GM23248 (cell line): ENCODE data around the gene BTBD16. TPM values are rescaled to one million over a fixed set of nuclear protein-coding genes. Genes with fewer than 3 reads are reported as not detected.

Experiments used
- DNase-seq: peaks from one replicate; pipeline ENCODE4 v3.0.0-alpha.2; 2015
- H2AFZ ChIP-seq: fragments of 200-600 bp; sonication (generic); 2 replicates; pipeline ENCODE4 v1.6.1; 2016; ENCODE audit warnings: antibody characterized with exemption
- H3F3A ChIP-seq: fragments of 200-600 bp; sonication (generic); 2 replicates; pipeline ENCODE4 v1.6.1; 2016; ENCODE audit warnings: mild to moderate bottlenecking, antibody characterized with exemption, mixed run types; ENCODE audit not compliant: insufficient read depth
- H3K27ac ChIP-seq: fragments of 200-600 bp; sonication (generic); 2 replicates; pipeline ENCODE4 v1.5.1; 2016; ENCODE audit warnings: mild to moderate bottlenecking
- H3K27me3 ChIP-seq: fragments of 200-600 bp; sonication (generic); replicated peaks from 2 replicates; pipeline ENCODE4 v1.6.1; 2016; ENCODE audit warnings: mild to moderate bottlenecking; ENCODE audit not compliant: insufficient read depth
- H3K36me3 ChIP-seq: fragments of 200-600 bp; sonication (generic); 2 replicates; pipeline ENCODE4 v1.6.1; 2016; ENCODE audit warnings: low read depth, mild to moderate bottlenecking
- H3K4me1 ChIP-seq: fragments of 200-600 bp; sonication (generic); 2 replicates; pipeline ENCODE4 v1.6.1; 2016; ENCODE audit warnings: mild to moderate bottlenecking; ENCODE audit not compliant: insufficient read depth
- H3K4me2 ChIP-seq: fragments of 200-600 bp; sonication (generic); one replicate; pipeline ENCODE4 v1.6.1; 2016; ENCODE audit warnings: mild to moderate bottlenecking; ENCODE audit not compliant: unreplicated experiment
- H3K4me3 ChIP-seq: fragments of 200-600 bp; sonication (generic); 2 replicates; pipeline ENCODE4 v1.5.1; 2016; ENCODE audit warnings: mild to moderate bottlenecking
- H3K79me2 ChIP-seq: fragments of 200-600 bp; sonication (generic); 2 replicates; pipeline ENCODE4 v1.6.1; 2016; ENCODE audit warnings: mild to moderate bottlenecking; ENCODE audit not compliant: insufficient read depth
- H3K9ac ChIP-seq: fragments of 200-600 bp; sonication (generic); 2 replicates; pipeline ENCODE4 v1.6.1; 2016; ENCODE audit warnings: mild to moderate bottlenecking
- H3K9me2 ChIP-seq: fragments of 200-600 bp; sonication (generic); 2 replicates; pipeline ENCODE4 v1.6.1; 2016; ENCODE audit warnings: mixed run types, mild to moderate bottlenecking, moderate library complexity; ENCODE audit not compliant: insufficient read depth
- H3K9me3 ChIP-seq: fragments of 200-600 bp; sonication (generic); one replicate; pipeline ENCODE4 v1.6.1; 2017; ENCODE audit warnings: low read depth
- H4K20me1 ChIP-seq: fragments of 200-600 bp; sonication (generic); 2 replicates; pipeline ENCODE4 v1.6.0; 2016; ENCODE audit not compliant: insufficient read depth
- EZH2 ChIP-seq: fragments of 200-600 bp; sonication (generic); IDR thresholded peaks from 2 replicates; pipeline ENCODE4 v1.6.1; 2018; ENCODE audit warnings: antibody characterized with exemption, mild to moderate bottlenecking; ENCODE audit not compliant: insufficient read depth, poor library complexity, severe bottlenecking
- EZH2phosphoT487 ChIP-seq: fragments of 200-600 bp; sonication (generic); IDR thresholded peaks from 2 replicates; pipeline ENCODE4 v1.6.1; 2018; ENCODE audit warnings: antibody characterized with exemption, moderate library complexity, mild to moderate bottlenecking, low read depth; ENCODE audit not compliant: insufficient read depth
- WGBS, 2 experiments: methylation state at CpG; one replicate each; pipeline ENCODE4 v1.1.6; 2015 to 2017; ENCODE audit warnings: low lambda C conversion rate in 2 of 2, low coverage in 1 of 2; ENCODE audit errors: missing lambda C conversion rate in 2 of 2; 5-methylcytosine and 5-hydroxymethylcytosine counted together
- in situ Hi-C: fragments of 300-500 bp; cut with MboI; formaldehyde crosslinking; loops from 2 replicates; pipeline ENCODE4 v1.15.0; 2020
- polyA plus RNA-seq: library from polyadenylated mRNA; unstranded; fragments of >200 nt; fragmentation: Nextera tagmentation; extraction: Ambion mirVana; gene quantifications from 2 replicates; pipeline ENCODE4 v1.2.1, GENCODE V29; 2016
- total RNA-seq: library from RNA; depleted of rRNA; stranded (reverse); fragments of >200 nt; shearing (Covaris generic); gene quantifications from 2 replicates; pipeline ENCODE4 v1.2.3, GENCODE V29; 2014

BTBD16 gene
- total and polyA plus RNA-seq, 2 experiments from 2014 or later: not detected

DNA sequence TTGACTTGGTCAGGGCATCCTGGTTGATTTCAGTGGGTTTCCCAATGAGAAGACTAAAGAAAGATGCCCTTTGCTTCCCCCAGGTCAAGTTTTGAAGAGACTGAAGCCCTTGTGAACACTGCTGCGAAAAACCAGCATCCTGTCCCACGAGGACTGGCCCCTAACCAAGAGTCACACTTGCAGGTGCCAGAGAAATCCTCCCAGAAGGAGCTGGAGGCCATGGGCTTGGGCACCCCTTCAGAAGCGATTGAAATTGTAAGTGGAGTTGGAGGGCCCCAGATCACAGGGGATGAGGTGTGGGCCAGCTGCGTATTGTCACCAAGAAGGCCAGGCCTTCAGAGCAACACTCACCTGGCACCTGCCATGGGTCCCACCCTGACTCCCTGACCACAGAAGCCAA is 43.3 kb upstream of the BTBD16 start:
- Histone ChIP-seq H3K27me3 (no peaks in the 10 kb centered on the region), H4K20me1 (no peaks in the 10 kb centered on the region), H3F3A (no peaks in the 10 kb centered on the region), H3K4me3 (no peak overlapping the region), H3K27ac (no peak overlapping the region), H3K9ac (no peak overlapping the region), H3K4me2 (no peak overlapping the region), H3K9me3 (no peaks in the 10 kb centered on the region), H2AFZ (no peak overlapping the region), H3K4me1 (no peaks in the 10 kb centered on the region), H3K79me2 (no peaks in the 10 kb centered on the region), H3K36me3 (0 out of 2 replicates have a peak, but pooled peaks cover 3% of the 10 kb centered on the region), H3K9me2 (no peaks in the 10 kb centered on the region)
- in situ Hi-C loops: no loop called here
- no peak for TF ChIP-seq EZH2phosphoT487
- no peak for TF ChIP-seq EZH2
- WGBS, 2 experiments: 80 to 82% methylated on average over 4 of the region's 4 CpGs
- DNase-seq: no peak

GRCh38 chr10:122229666-122230065 is 41.4 kb upstream of the BTBD16 start:
- Histone ChIP-seq H3K9ac (no peak overlapping the region), H3K36me3 (no peaks in the 10 kb centered on the region), H3K4me1 (no peaks in the 10 kb centered on the region), H3K4me2 (no peak overlapping the region), H3K4me3 (no peak overlapping the region), H3K79me2 (no peaks in the 10 kb centered on the region), H3K27me3 (no peaks in the 10 kb centered on the region), H3F3A (no peaks in the 10 kb centered on the region), H2AFZ (no peak overlapping the region), H3K27ac (no peak overlapping the region), H4K20me1 (no peaks in the 10 kb centered on the region), H3K9me2 (no peaks in the 10 kb centered on the region), H3K9me3 (no peaks in the 10 kb centered on the region)
- TF ChIP-seq EZH2phosphoT487: no peak
- no peak for TF ChIP-seq EZH2
- WGBS, 2 experiments: 86 to 87% methylated on average over 2 of the region's 2 CpGs
- in situ Hi-C loops: no loop called here
- DNase-seq: no peak

DNA sequence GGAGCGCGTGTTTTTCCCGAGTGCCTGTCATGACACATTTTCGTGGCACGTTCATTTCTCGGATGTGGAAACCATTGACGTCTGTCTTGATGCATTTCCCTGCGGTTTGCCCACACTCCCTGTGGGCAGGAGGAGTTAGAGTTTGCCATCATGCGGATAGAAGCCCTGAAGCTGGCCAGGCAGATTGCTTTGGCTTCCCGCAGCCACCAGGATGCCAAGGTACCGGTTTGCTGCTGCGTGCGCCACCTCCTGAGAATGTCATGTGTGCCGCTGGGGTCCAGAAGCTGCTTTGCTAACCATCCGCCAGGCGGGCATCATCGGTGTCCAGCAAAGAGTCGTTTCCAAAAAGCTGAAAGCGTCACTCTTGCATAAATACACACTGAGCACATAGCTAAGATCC is 40.9 kb upstream of the BTBD16 start:
- in situ Hi-C loops: no loop called here
- Histone ChIP-seq H3K27me3 (no peaks in the 10 kb centered on the region), H3K9me2 (no peaks in the 10 kb centered on the region), H3F3A (no peaks in the 10 kb centered on the region), H4K20me1 (no peaks in the 10 kb centered on the region), H2AFZ (no peak overlapping the region), H3K9ac (no peak overlapping the region), H3K27ac (no peak overlapping the region), H3K4me1 (no peaks in the 10 kb centered on the region), H3K4me3 (no peak overlapping the region), H3K36me3 (no peaks in the 10 kb centered on the region), H3K4me2 (no peak overlapping the region), H3K79me2 (no peaks in the 10 kb centered on the region), H3K9me3 (no peaks in the 10 kb centered on the region)
- no peak for DNase-seq
- TF ChIP-seq EZH2 (no peak), EZH2phosphoT487 (no peak)
- WGBS, 2 experiments: 93% methylated on average over 19 of the region's 19 CpGs

- DNase-seq: no peak
- Histone ChIP-seq H3K9me2 (no peaks in the 10 kb centered on the region), H3K27ac (no peak overlapping the region), H3F3A (no peaks in the 10 kb centered on the region), H3K36me3 (no peaks in the 10 kb centered on the region), H3K9me3 (no peaks in the 10 kb centered on the region), H3K9ac (no peak overlapping the region), H2AFZ (no peak overlapping the region), H4K20me1 (no peaks in the 10 kb centered on the region), H3K79me2 (no peaks in the 10 kb centered on the region), H3K27me3 (no peaks in the 10 kb centered on the region), H3K4me1 (no peaks in the 10 kb centered on the region), H3K4me3 (no peak overlapping the region), H3K4me2 (no peak overlapping the region)
- TF ChIP-seq EZH2phosphoT487: no peak
- TF ChIP-seq EZH2: no peak
- WGBS, 2 experiments: 98% methylated on average over 3 of the region's 3 CpGs
- in situ Hi-C loops: no loop called here
Measured at GRCh38 chr10:122232769-122233168, 38.3 kb upstream of the BTBD16 start.

DNA sequence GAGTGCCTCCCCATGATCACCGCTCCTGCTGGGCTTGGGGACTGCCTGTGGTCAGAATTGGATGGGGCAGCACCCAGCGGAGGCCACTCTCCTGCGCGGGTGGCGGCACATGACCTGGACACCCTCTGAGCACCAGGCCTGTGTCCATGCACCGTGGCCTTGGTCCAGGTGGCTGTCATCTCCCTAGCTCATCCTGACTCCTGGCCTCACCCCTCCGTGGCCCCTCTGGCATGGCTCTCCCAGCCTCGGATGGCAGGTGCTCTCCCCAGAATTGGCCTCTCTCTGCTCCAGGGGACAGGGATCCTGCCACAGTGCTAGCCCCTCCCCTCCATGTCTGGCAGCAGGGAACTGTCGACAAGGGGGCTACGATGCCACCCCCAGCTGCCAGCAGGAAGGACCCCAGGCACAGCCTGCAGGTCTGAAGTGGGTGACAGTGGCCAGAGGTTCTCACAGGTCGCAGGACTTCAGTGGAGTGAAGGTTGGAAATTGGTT is 37.2 kb upstream of the BTBD16 start:
- Histone ChIP-seq H3K9me2 (no peaks in the 10 kb centered on the region), H2AFZ (no peak overlapping the region), H3K4me3 (no peak overlapping the region), H3F3A (no peaks in the 10 kb centered on the region), H3K79me2 (no peaks in the 10 kb centered on the region), H4K20me1 (no peaks in the 10 kb centered on the region), H3K4me1 (no peaks in the 10 kb centered on the region), H3K4me2 (no peak overlapping the region), H3K27ac (no peak overlapping the region), H3K9me3 (no peaks in the 10 kb centered on the region), H3K27me3 (no peaks in the 10 kb centered on the region), H3K9ac (no peak overlapping the region), H3K36me3 (no peaks in the 10 kb centered on the region)
- 83 to 84% methylated on average over 10 to 11 of the region's 11 CpGs for WGBS, 2 experiments
- DNase-seq: no peak
- no peak for TF ChIP-seq EZH2phosphoT487
- no peak for TF ChIP-seq EZH2
- in situ Hi-C loops: no loop called here
